ENCODE data around the gene ITGAV. TPM values are rescaled to one million over a fixed set of nuclear protein-coding genes. Genes with fewer than 3 reads are reported as not detected.
A peak's percentile ranks its signal among the peaks of the same experiment; 100 is the strongest.

ITGAV gene
- total RNA-seq, 1 donor from 2014 or later = 50.3 TPM

DNA sequence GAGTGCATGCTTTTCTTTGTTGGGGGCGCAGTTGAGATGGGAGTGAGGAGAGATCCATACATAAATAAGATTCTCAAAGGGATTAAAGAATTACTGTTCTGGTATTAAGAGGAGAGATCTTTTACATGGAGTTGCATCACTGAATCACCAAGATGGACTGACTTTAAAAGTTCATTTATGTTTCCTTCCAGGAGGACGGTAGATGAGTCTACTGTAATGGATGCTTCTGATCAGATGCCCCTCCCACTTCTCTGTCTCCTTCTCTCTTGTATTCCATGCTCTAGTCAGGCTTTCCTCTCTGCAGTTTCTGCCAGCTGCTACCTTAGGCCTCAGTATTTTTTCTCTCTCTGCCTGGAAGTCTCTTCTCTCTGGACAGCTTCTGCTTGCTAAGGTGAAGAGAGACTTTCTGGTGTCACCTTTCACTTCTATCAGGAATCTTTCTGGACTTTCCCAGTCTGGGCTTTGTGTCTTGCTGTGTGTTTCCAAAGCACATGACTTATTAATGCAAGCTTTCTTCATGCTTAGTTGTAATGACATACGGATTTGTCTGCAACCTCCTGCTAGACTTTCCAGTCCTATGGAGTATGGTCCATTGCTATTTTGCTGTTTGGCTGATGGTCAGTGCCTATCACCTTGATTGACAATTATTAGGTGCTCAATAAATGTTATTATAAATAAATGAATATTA, 127.6 kb downstream of the ITGAV start:
- TF ChIP-seq, protein P1, sequence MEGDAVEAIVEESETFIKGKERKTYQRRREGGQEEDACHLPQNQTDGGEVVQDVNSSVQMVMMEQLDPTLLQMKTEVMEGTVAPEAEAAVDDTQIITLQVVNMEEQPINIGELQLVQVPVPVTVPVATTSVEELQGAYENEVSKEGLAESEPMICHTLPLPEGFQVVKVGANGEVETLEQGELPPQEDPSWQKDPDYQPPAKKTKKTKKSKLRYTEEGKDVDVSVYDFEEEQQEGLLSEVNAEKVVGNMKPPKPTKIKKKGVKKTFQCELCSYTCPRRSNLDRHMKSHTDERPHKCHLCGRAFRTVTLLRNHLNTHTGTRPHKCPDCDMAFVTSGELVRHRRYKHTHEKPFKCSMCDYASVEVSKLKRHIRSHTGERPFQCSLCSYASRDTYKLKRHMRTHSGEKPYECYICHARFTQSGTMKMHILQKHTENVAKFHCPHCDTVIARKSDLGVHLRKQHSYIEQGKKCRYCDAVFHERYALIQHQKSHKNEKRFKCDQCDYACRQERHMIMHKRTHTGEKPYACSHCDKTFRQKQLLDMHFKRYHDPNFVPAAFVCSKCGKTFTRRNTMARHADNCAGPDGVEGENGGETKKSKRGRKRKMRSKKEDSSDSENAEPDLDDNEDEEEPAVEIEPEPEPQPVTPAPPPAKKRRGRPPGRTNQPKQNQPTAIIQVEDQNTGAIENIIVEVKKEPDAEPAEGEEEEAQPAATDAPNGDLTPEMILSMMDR (conservative IDR thresholded peaks at IDR 0.05) = no peak
- H3K4me1 Mint-ChIP-seq = peaks cover 41% of the 10 kb centered on the region
- H3K9me3 Mint-ChIP-seq = no peaks in the 10 kb centered on the region
- H3K4me3 Mint-ChIP-seq = no peak overlapping the region
- no peaks in the 10 kb centered on the region for H3K36me3 Mint-ChIP-seq (ENCODE audit: low read depth)
- peaks cover 31% of the 10 kb centered on the region for H3K27me3 Mint-ChIP-seq (ENCODE audit: low read depth)
- no peak for DNase-seq (ENCODE audit: low read depth, low spot score)
- peak overlapping the region; percentile 21 for H3K27ac Mint-ChIP-seq (ENCODE audit: unreplicated experiment)

DNA sequence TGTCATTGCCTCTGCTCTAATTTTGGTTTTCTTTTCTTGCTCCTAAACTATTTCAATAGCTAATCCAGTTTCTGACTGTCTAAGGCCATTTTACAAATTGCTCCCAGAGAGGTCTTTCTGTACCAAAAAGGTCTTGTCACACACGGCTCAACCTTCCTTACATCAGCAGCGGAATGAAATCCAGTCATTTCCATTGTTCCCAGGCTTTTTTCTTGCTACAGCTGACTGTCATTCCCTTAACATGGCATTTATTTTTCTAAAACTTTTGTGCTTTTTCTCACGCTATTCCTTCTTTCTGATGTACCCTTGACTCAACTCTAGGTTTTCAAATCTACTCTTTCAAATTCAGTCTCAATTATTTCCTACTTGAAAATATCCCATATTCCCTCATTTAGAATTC, 128.3 kb downstream of the ITGAV start:
- no peak overlapping the region for H3K27ac Mint-ChIP-seq (ENCODE audit: unreplicated experiment)
- no peak overlapping the region for H3K4me3 Mint-ChIP-seq
- no peaks in the 10 kb centered on the region for H3K36me3 Mint-ChIP-seq (ENCODE audit: low read depth)
- peaks cover 36% of the 10 kb centered on the region for H3K4me1 Mint-ChIP-seq
- H3K27me3 Mint-ChIP-seq (ENCODE audit: low read depth) = peaks cover 31% of the 10 kb centered on the region
- no peaks in the 10 kb centered on the region for H3K9me3 Mint-ChIP-seq
- TF ChIP-seq, protein P1 (conservative IDR thresholded peaks at IDR 0.05) = no peak
- no peak for DNase-seq (ENCODE audit: low read depth, low spot score)

DNA sequence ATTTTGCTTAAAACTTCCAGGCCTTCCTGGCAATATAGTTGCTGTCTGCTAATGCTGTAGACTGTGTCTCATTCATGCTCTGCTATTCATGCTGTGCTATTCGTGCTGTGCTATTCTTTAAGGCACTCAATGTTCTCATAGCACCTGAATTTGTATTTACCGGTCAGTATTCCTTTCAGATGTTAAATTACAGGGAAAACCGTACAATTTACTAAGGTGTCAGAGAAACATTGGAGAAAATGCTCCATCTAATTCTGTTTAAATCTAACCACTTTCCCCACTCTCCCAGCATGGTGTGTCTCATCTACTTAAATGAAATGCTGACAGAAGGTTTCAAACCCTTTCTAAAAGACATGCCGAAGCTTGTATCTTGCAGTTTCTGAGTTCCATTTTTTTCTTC, 129.0 kb downstream of the ITGAV start:
- DNase-seq (ENCODE audit: low read depth, low spot score) = no peak
- Mint-ChIP-seq H3K27me3 (ENCODE audit: low read depth) (peaks cover 31% of the 10 kb centered on the region), H3K4me3 (no peak overlapping the region), H3K36me3 (ENCODE audit: low read depth) (no peaks in the 10 kb centered on the region), H3K27ac (ENCODE audit: unreplicated experiment) (no peak overlapping the region), H3K4me1 (peaks cover 35% of the 10 kb centered on the region), H3K9me3 (no peaks in the 10 kb centered on the region)
- TF ChIP-seq, protein P1 (conservative IDR thresholded peaks at IDR 0.05) = no peak

DNA sequence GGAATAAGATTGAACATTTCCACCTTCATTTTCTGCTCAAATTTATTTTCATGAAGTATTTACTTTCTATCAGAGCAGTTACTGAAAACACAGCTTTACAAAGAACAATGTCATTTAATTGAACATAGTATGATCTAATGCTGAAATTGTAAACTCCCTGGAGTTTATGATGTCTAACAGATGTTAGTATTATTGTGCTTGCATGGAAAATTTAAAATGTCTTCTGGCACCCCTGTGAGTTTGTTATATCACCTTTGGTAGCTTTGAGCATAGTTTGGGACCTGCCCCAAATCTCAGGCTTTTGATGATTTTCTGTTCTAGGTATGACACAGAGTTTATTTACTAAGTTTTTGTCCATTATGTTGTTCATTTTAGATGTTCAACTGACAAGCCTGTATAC, 132.1 kb downstream of the ITGAV start:
- H3K36me3 Mint-ChIP-seq (ENCODE audit: low read depth) = peaks cover 4% of the 10 kb centered on the region
- no peak overlapping the region for H3K27ac Mint-ChIP-seq (ENCODE audit: unreplicated experiment)
- TF ChIP-seq, protein P1 (conservative IDR thresholded peaks at IDR 0.05) = no peak
- no peak for DNase-seq (ENCODE audit: low read depth, low spot score)
- H3K4me3 Mint-ChIP-seq = no peak overlapping the region
- H3K4me1 Mint-ChIP-seq = peaks cover 27% of the 10 kb centered on the region
- peaks cover 4% of the 10 kb centered on the region for H3K9me3 Mint-ChIP-seq
- H3K27me3 Mint-ChIP-seq (ENCODE audit: low read depth) = peaks cover 18% of the 10 kb centered on the region

DNA sequence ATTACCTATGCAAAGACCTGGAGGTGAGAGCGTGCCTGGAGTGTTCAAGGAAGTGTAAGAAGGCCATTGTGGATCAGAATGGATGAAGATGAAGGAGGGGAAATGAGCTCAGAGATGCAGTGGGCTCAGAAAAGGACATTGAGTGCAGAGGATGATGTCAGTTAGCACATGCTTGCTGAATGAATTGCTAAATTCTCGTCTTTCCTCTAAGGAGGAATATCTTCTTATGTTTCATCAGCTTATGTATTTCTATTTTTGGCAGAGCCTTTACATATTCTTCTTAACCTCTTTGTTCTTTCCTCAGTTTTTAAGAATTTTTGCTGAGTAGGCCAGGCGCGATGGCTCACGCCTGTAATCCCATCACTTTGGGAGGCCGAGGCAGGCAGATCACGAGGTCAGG, 134.9 kb downstream of the ITGAV start:
- peaks cover 4% of the 10 kb centered on the region for H3K9me3 Mint-ChIP-seq
- no peak overlapping the region for H3K4me3 Mint-ChIP-seq
- TF ChIP-seq, protein P1 (conservative IDR thresholded peaks at IDR 0.05) = no peak
- peaks cover 4% of the 10 kb centered on the region for H3K36me3 Mint-ChIP-seq (ENCODE audit: low read depth)
- peaks cover 19% of the 10 kb centered on the region for H3K4me1 Mint-ChIP-seq
- no peak overlapping the region for H3K27ac Mint-ChIP-seq (ENCODE audit: unreplicated experiment)
- DNase-seq (ENCODE audit: low read depth, low spot score) = no peak
- no peaks in the 10 kb centered on the region for H3K27me3 Mint-ChIP-seq (ENCODE audit: low read depth)

Data from neural crest cell (in vitro differentiated cells).